Neural progenitor cell (in vitro differentiated cells): ENCODE data around the gene ABCB6.

Experiments
- CTCF ChIP-seq: fragments of 200-600 bp; sonication (generic); IDR thresholded peaks from 2 replicates; pipeline ENCODE4 v1.5.1; 2017; ENCODE audit warnings: antibody characterized with exemption, mild to moderate bottlenecking
- EZH2 ChIP-seq: fragments of 200-600 bp; sonication (generic); IDR thresholded peaks from 2 replicates; pipeline ENCODE4 v1.6.1; 2017; ENCODE audit warnings: antibody characterized with exemption, mild to moderate bottlenecking, moderate library complexity
- EZH2phosphoT487 ChIP-seq: fragments of 200-600 bp; sonication (generic); IDR thresholded peaks from 2 replicates; pipeline ENCODE4 v1.6.1; 2017; ENCODE audit warnings: antibody characterized with exemption

DNA sequence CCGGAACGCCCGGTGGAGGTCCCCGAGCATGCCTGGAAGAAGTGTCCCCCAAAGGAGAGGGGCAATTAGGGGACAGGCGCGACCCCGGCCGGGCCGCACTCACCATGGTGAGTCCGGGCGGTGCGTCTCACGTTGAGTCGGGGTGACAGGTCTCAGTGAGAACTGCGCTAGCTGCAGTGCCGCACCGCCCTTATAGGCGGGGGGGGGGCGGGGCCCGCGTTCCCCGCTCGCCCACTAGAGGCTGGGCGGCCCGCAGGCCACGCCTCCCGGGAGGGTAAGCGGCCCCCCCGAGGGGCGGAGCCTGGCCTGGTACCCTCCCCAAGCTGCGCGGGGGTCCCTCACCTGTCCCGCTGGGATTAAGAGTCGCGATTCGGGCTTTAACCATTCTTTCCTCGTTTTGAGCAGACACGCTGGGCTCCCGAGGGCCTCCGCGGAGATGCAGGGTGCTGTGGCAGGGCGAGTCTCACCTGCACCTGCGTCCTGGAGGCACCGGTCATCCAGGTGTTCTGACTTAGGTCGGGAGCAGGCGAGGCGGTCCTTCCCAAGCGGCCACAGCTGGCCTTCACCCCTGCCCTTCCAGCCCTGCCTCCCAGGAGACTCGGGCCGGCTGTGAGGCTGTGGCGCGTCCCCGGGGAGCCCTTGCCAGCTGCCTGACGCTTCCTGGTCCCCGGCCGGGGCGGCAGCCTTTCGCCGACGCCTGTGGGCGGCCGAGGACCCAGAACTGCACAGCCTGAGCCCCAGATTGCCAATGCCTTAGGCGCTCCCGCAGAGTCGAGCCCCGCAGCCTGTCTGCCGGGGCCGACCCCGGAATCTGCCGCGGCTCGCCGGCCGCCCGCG is 35.2 kb upstream of the ABCB6 start, which contains the start of gene TUBA4A:
- TF ChIP-seq CTCF = no peak
- peak; percentile 94 for TF ChIP-seq EZH2phosphoT487
- TF ChIP-seq EZH2 = peak; percentile 94
